HepG2 (cell line): Measurements from ENCODE around the gene DHRS12. TPM values are rescaled to one million over a fixed set of nuclear protein-coding genes. Genes with fewer than 3 reads are reported as not detected.
A peak's percentile ranks its signal among the peaks of the same experiment; 100 is the strongest.

Source experiments
- ARID5B ChIP-seq: IDR thresholded peaks from 2 replicates; pipeline ENCODE4 v1.4.0; 2020; ENCODE audit warnings: mild to moderate bottlenecking, missing genetic modification reagents
- ATF3 ChIP-seq: sonication (generic); formaldehyde crosslinking; IDR thresholded peaks from 2 replicates; pipeline ENCODE4 v1.4.0; 2020; ENCODE audit warnings: missing genetic modification reagents
- DZIP1 ChIP-seq: sonication (generic); formaldehyde crosslinking; IDR thresholded peaks from 2 replicates; pipeline ENCODE4 v1.5.0; 2020; ENCODE audit warnings: mild to moderate bottlenecking, missing genetic modification reagents
- ETV6 ChIP-seq: sonication (generic); formaldehyde crosslinking; conservative IDR thresholded peaks from 2 replicates; pipeline ENCODE4 v1.4.0; 2020; ENCODE audit warnings: missing genetic modification reagents
- GATAD2A ChIP-seq: IDR thresholded peaks from 2 replicates; pipeline ENCODE4 v1.6.1; 2016
- KDM5B ChIP-seq: sonication (generic); formaldehyde crosslinking; IDR thresholded peaks from 2 replicates; pipeline ENCODE4 v1.4.0; 2020; ENCODE audit warnings: missing genetic modification reagents, mild to moderate bottlenecking, borderline replicate concordance
- KLF12 ChIP-seq: sonication (generic); formaldehyde crosslinking; IDR thresholded peaks from 2 replicates; pipeline ENCODE4 v1.4.0; 2020; ENCODE audit warnings: missing genetic modification reagents, borderline replicate concordance
- NR2F6 ChIP-seq, 2 experiments: IDR thresholded peaks; 2 replicates each; pipeline ENCODE4 v1.6.1; 2016; ENCODE audit warnings: antibody characterized with exemption in 1 of 2, mild to moderate bottlenecking in 1 of 2
- POLR2G ChIP-seq: fragments of 200-400 bp; formaldehyde crosslinking; IDR thresholded peaks from 2 replicates; pipeline ENCODE4 v1.6.1; 2018; ENCODE audit warnings: mild to moderate bottlenecking, low read depth, low read length, moderate library complexity
- RAD21 ChIP-seq: fragments of 450-650 bp; formaldehyde crosslinking; IDR thresholded peaks from 2 replicates; pipeline ENCODE4 v1.5.0; 2020; ENCODE audit warnings: mild to moderate bottlenecking
- RBFOX2 ChIP-seq: fragments of 200-400 bp; formaldehyde crosslinking; IDR thresholded peaks from 2 replicates; pipeline ENCODE4 v1.6.1; 2017; ENCODE audit warnings: low read depth, mild to moderate bottlenecking, low read length
- SP140L ChIP-seq: sonication (generic); formaldehyde crosslinking; IDR thresholded peaks from 2 replicates; pipeline ENCODE4 v1.4.0; 2020; ENCODE audit warnings: missing genetic modification reagents, borderline replicate concordance
- TFDP2 ChIP-seq: sonication (generic); formaldehyde crosslinking; IDR thresholded peaks from 2 replicates; pipeline ENCODE4 v1.4.0; 2020; ENCODE audit warnings: missing genetic modification reagents
- ZBTB4 ChIP-seq: sonication (generic); formaldehyde crosslinking; IDR thresholded peaks from 2 replicates; pipeline ENCODE4 v1.4.0; 2020; ENCODE audit warnings: missing genetic modification reagents, mild to moderate bottlenecking, borderline replicate concordance
- ZNF563 ChIP-seq: sonication (generic); formaldehyde crosslinking; IDR thresholded peaks from 2 replicates; pipeline ENCODE4 v1.8.0; 2022; ENCODE audit warnings: mild to moderate bottlenecking, moderate library complexity, missing genetic modification reagents
- ZSCAN29 ChIP-seq: sonication (generic); formaldehyde crosslinking; conservative IDR thresholded peaks from 2 replicates; pipeline ENCODE4 v1.4.0; 2020; ENCODE audit warnings: mild to moderate bottlenecking, missing genetic modification reagents
- ZSCAN9 ChIP-seq: IDR thresholded peaks from 2 replicates; pipeline ENCODE4 v1.6.1; 2016; ENCODE audit warnings: borderline replicate concordance
- polyA plus RNA-seq, 8 experiments: library from polyadenylated mRNA; depleted of rRNA in 3 of 8; stranded (reverse) in 7 of 8; unstranded in 1 of 8; fragments of >200 nt; fragmentation: Illumina TruSeq in 4 of 8; extraction: Trizol in 4 of 8; gene quantifications; 2 replicates each; pipeline versions ENCODE4 v1.2.1 to v1.2.3, GENCODE V29; 2011 to 2016; ENCODE audit warnings: low read depth in 4 of 8, missing spikeins in 1 of 8, mixed read lengths in 1 of 8; ENCODE audit not compliant: insufficient read depth in 1 of 8
- total RNA-seq, 5 experiments: library from RNA; depleted of rRNA; stranded (reverse); fragments of >200 nt; fragmentation: Illumina TruSeq; extraction: Trizol; gene quantifications; 2 replicates each; pipeline ENCODE4 v1.2.3, GENCODE V29; 2016; ENCODE audit warnings: low read depth in 1 of 5

The DHRS12 gene
- total and polyA plus RNA-seq, 2 of the 13 experiments (the other 11 are each of a cell fraction or from before 2014, with no cell fraction given), result 7.2 to 8.4 TPM

- TF ChIP-seq POLR2G (peak; percentile 81), ZSCAN29 (no peak), SP140L (CRISPR knock-in tag) (0 out of 2 replicates have a peak, but pooled peaks have one; percentile 47), ZSCAN9 (0 out of 2 replicates have a peak, but pooled peaks have one; percentile 16), KDM5B (peak; percentile 85), TFDP2 (peak; percentile 85), ARID5B (CRISPR knock-in tag) (peak; percentile 54), NR2F6 (IDR thresholded peaks at IDR 0.05) (no peak), NR2F6 (CRISPR knock-in tag; IDR thresholded peaks at IDR 0.05) (0 out of 2 replicates have a peak, but pooled peaks have one; percentile 20), ZBTB4 (CRISPR knock-in tag) (no peak), RBFOX2 (peak; percentile 96), RAD21 (CRISPR knock-in tag) (peak; percentile 9), ATF3 (CRISPR knock-in tag) (peak; percentile 70), ETV6 (CRISPR knock-in tag) (peak; percentile 76; the same call in 1 of the 2 replicates), ZNF563 (CRISPR knock-in tag) (peak; percentile 69), KLF12 (CRISPR knock-in tag) (peak; percentile 71; the same call in 1 of the 2 replicates), DZIP1 (peak; percentile 63; the same call in 1 of the 2 replicates), GATAD2A (CRISPR knock-in tag) (peak; percentile 56; the same call in 1 of the 2 replicates)
These were observed at the start of gene DHRS12 (continued) for GRCh38 chr13:51803422-51804294.
